H7 (cell line): ENCODE data around the gene TMEM81. TPM values are rescaled to one million over a fixed set of nuclear protein-coding genes. Genes with fewer than 3 reads are reported as not detected.

Source experiments
- DNase-seq: peaks from one replicate; pipeline ENCODE4 v3.0.0; 2012
- H3K27me3 ChIP-seq: 2 replicates; pipeline ENCODE4 v1.6.0; 2011; ENCODE audit warnings: mild to moderate bottlenecking, low read length; ENCODE audit not compliant: control insufficient read depth, insufficient read depth
- H3K36me3 ChIP-seq: replicated peaks from 2 replicates; pipeline ENCODE4 v1.5.1; 2011; ENCODE audit warnings: low read length; ENCODE audit not compliant: control insufficient read depth, insufficient read depth
- H3K4me3 ChIP-seq: 2 replicates; pipeline ENCODE4 v1.5.1; 2011; ENCODE audit warnings: low read depth, mild to moderate bottlenecking, control low read depth, low read length, moderate library complexity; ENCODE audit not compliant: insufficient read depth
- total RNA-seq: library from RNA; depleted of rRNA; stranded (reverse); fragments of >200 nt; shearing (Covaris generic); gene quantifications from 2 replicates; pipeline ENCODE4 v1.2.3, GENCODE V29; 2014

The TMEM81 gene
- total RNA-seq, 1 experiment from 2014 or later = 1.9 TPM

DNA sequence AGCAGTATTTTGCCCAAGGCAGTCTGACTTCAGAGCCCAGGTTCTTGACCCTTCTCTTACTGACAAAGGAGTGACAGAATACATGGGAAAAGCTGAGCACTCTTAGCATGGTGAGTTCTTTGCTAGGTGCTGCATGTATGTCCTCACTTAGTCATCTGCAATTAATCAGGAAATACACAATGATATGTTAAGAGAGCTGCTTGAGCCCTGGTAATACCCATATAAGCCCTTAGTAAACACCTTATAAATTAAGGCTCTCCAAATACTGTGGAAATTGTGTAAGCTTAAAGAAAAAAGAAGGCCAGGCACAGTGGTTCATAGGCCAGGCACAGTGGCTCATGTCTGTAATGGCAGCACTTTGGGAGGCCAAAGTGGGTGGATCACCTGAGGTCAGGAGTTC is 14.0 kb upstream of the TMEM81 start:
- H3K36me3 ChIP-seq = peaks cover 33% of the 10 kb centered on the region
- no peak overlapping the region for H3K4me3 ChIP-seq
- no peak for DNase-seq
- H3K27me3 ChIP-seq = no peaks in the 10 kb centered on the region

DNA sequence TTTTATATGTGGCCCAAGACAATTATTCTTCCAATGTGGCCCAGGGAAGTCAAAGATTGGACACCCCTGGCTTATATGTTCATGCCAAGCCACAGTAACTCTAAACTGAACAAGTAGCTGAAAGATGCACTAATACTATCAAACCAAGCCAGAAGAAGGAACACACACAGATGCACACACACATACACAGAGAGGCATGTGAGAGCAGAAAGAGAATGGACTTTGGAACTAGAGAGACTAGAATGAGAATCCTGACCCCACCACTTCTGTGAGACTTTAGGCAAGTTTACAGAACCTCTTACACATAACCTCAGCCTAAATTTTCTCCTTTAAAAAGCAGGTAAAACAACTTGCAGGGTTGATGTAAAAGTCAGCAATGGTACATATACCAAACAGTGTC is 11.2 kb upstream of the TMEM81 start:
- Histone ChIP-seq H3K27me3 (no peaks in the 10 kb centered on the region), H3K4me3 (no peak overlapping the region), H3K36me3 (peaks cover 29% of the 10 kb centered on the region)
- no peak for DNase-seq

DNA sequence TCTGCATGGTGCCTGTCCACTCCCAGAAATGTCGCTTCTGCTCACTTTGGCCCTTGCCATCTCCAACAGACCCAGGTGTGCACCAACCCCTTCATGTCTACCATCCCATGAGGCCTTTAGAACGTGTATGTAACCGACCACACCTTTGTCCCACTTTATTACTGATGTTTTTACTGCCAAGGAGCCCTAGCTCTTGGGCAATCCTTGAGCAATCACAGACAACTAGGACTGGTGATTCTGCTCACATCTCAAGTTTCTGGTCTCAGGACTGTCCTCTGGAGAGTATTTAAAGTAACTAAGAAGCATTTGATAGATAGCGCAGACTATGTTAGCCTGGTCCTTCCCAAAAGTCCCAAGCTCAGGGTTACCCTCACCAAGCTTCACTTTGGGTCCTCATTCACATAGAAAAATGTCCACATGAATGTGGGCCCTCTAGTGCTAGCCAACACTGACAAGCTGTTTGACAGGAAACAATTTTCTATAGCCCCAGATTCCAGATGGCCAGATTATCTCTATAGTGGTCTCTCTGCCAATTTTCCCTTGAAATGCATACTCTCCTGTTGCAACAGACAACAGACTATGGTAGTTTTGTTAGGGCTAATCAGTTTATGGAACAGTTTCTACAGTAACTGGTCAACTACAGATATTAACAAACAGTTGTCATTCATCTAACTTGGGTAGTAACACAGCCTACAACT is 6.9 kb upstream of the TMEM81 start:
- no peak overlapping the region for H3K4me3 ChIP-seq
- no peak for DNase-seq
- H3K36me3 ChIP-seq = peaks cover 9% of the 10 kb centered on the region

GRCh38 chr1:205088341-205088740 is 4.1 kb upstream of the TMEM81 start:
- Histone ChIP-seq H3K27me3 (no peaks in the 10 kb centered on the region), H3K4me3 (no peak overlapping the region), H3K36me3 (peaks cover 5% of the 10 kb centered on the region)
- DNase-seq = no peak

More for the DNA sequence above, 6.9 kb upstream of the TMEM81 start:
- H3K27me3 ChIP-seq = no peaks in the 10 kb centered on the region

DNA sequence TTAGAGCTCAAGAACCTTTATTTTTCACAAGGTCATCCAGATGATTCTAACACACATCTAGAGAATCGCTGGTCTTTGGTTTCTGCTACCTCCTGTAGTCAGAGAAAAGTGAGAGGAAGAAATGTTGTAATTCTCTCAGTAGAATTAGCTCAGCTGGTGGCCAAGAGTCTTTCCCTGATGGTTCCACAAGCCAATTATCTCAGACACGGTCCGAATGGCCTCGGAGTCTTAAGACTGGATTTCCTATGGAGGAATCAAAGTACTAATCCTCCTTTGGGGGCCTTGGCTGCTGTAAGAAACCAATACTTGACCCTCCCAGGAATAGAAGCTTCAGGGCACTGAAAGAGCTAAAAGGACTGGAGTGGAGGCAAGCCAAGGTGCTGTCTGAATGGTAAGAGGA is 1.8 kb downstream of the TMEM81 start:
- DNase-seq = no peak
- Histone ChIP-seq H3K4me3 (no peak overlapping the region), H3K36me3 (peaks cover 3% of the 10 kb centered on the region), H3K27me3 (no peaks in the 10 kb centered on the region)

GRCh38 chr1:205077934-205078311 is 6.3 kb downstream of the TMEM81 start:
- DNase-seq = no peak
- Histone ChIP-seq H3K27me3 (no peaks in the 10 kb centered on the region), H3K4me3 (no peak overlapping the region), H3K36me3 (no peaks in the 10 kb centered on the region)

DNA sequence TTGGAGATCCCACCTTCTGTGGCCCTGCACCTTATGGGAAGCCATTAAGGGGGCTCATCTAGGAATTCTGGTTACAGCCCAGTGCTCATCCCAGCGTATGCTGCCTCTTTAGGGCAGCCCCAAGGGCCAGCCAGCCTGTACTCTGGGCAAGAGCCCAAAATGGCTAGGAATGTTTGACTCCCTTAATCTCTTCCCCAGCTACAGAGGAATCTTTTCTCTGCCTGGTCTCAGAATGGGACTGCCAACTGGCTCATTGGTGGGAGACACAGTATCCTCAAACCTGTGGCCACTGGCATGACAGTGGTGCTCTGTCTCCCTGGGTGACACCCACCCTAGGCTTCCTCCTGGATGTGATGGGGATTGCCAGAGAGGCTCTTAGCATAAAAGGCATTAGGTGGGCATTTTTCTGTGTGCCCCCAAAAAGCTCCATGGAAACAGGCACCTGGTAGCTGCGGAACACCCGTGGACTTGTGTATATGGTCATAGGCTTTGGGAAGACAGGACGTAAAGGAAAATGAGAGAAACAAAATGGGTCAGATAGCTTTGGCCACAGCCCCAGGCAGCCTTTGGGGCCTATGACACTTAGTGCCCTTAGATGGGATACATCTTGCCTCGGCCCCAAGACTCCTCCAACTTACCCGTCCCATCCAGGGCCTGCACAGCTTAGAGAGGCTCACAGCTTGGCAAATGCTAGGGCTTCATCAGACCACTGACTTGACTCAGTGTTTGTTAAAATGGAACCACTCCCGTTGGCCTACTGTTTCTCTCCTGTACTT is 6.9 kb downstream of the TMEM81 start:
- no peaks in the 10 kb centered on the region for H3K36me3 ChIP-seq
- no peaks in the 10 kb centered on the region for H3K27me3 ChIP-seq
- DNase-seq = no peak
- H3K4me3 ChIP-seq = no peak overlapping the region

- H3K36me3 ChIP-seq = no peaks in the 10 kb centered on the region
- no peak overlapping the region for H3K4me3 ChIP-seq
- H3K27me3 ChIP-seq = no peaks in the 10 kb centered on the region
- no peak for DNase-seq
Measured at GRCh38 chr1:205076245-205076761, 8.0 kb downstream of the TMEM81 start.

DNA sequence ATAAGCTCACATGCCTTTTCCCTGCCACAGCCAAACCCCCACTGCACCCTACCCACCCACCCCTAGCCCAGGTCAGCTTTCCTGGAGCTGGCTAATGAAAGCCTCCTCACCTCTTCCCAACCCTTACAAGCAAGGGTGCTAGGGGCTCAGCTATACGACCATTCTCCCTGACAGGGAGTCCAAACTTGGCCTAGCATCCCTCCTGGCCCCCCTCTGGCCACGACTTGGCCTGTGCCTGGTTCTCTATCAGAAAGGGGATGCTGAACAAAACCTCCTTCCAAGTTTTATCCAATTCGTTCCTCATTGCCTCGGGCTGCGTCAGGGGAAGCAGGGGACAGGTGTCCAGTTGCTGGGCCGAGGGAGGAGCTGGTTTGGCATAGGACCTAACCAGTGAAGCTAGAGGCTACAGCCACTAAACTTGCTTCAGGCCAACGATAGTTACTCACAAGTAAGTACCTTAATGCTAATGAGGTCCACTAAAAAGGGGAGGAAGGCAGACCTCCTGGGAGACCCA is 8.6 kb downstream of the TMEM81 start:
- Histone ChIP-seq H3K27me3 (no peaks in the 10 kb centered on the region), H3K36me3 (no peaks in the 10 kb centered on the region), H3K4me3 (no peak overlapping the region)
- no peak for DNase-seq

DNA sequence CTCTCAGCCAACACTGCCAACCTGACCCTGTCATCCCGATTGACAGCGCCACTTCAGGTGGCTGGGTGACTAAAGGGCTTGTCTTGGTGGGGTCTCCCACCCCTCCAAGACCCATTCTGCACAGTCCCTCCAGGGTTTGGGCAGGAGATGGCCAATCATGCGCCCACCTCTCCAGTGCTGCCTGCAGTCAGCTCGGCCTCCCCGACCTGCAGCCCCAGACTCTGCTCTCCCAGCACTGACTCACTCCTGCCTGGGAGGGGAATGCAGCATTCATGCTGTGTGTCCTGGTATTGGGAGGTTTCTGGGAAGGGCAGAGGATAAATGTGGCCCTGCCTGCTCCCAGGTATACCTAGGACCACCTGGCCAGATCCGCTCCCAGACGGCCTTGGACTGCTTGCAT is 9.7 kb downstream of the TMEM81 start:
- Histone ChIP-seq H3K27me3 (no peaks in the 10 kb centered on the region), H3K36me3 (no peaks in the 10 kb centered on the region), H3K4me3 (no peak overlapping the region)
- no peak for DNase-seq

DNA sequence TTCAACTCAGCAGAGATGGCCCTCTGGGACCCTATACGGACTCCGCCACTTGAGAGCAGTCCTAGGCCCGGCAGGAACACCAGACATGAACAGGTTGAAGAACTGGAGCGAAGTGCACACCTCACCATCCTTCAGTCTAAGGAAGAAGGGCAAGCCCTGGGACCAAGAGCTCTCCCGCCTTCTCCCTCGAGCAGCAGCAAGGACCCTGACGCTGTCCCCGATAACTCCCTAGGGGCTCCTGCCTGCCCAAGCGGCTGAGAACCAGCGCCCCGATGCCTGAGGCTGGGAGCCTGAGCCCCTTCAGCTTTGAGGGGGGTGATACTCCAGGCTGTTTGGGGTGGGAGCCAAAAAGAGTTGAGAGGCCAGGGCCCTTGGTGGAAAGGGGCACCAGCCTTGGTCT is 10.2 kb downstream of the TMEM81 start:
- no peak overlapping the region for H3K4me3 ChIP-seq
- no peaks in the 10 kb centered on the region for H3K36me3 ChIP-seq
- DNase-seq = no peak
- H3K27me3 ChIP-seq = no peaks in the 10 kb centered on the region

- H3K27me3 ChIP-seq = no peaks in the 10 kb centered on the region
- DNase-seq = no peak
- H3K4me3 ChIP-seq = no peak overlapping the region
- H3K36me3 ChIP-seq = no peaks in the 10 kb centered on the region
Measured at GRCh38 chr1:205073511-205073910, 10.7 kb downstream of the TMEM81 start.

DNA sequence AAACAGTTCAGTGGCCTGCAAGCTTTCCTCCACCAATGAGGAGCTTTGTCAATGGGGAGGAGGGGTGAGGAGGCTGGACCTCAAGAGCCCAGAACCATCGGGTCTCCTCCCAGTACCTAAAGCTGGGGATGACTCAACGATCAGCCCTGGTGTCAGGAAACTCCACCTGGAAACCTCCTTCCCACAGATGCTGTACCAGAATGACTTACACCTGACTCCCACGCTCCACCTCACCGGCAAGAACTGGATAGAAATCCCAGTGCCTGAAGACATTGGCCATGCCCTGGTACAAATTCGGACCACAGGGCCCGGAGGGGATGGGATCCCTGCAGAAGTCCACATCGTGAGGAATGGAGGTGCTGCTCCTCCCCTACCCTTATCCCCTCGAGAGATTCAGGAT is 11.4 kb downstream of the TMEM81 start:
- no peak for DNase-seq
- Histone ChIP-seq H3K4me3 (no peak overlapping the region), H3K27me3 (no peaks in the 10 kb centered on the region)

GRCh38 chr1:205072286-205072685 is 12.0 kb downstream of the TMEM81 start:
- Histone ChIP-seq H3K4me3 (no peak overlapping the region), H3K36me3 (no peaks in the 10 kb centered on the region), H3K27me3 (no peaks in the 10 kb centered on the region)
- no peak for DNase-seq

More for the DNA sequence above, 11.4 kb downstream of the TMEM81 start:
- no peaks in the 10 kb centered on the region for H3K36me3 ChIP-seq

- H3K4me3 ChIP-seq = no peak overlapping the region
- DNase-seq = no peak
- no peaks in the 10 kb centered on the region for H3K36me3 ChIP-seq
- no peaks in the 10 kb centered on the region for H3K27me3 ChIP-seq
Measured at GRCh38 chr1:205071801-205072200, 12.5 kb downstream of the TMEM81 start.
